ENCODE measurements around the gene ACER3. TPM values are rescaled to one million over a fixed set of nuclear protein-coding genes. Genes with fewer than 3 reads are reported as not detected.
A peak's percentile ranks its signal among the peaks of the same experiment; 100 is the strongest.

Gene ACER3
- total and polyA plus RNA-seq, 7 donors = 5.6 to 13.2 (median 9.4) TPM

- Histone ChIP-seq H3K27ac (peak overlapping the region in 1 of 4 donors; percentile 11), H3K9me3 (no peaks in the 10 kb centered on the region), H3K4me3 (no peak overlapping the region), H3K4me1 (peaks cover 0 to 11% (median 6%) of the 10 kb centered on the region in 4 donors), H3K27me3 (peaks cover 0 to 19% (median 17%) of the 10 kb centered on the region in 3 donors), H3K36me3 (no peaks in the 10 kb centered on the region)
- no peak for DNase-seq
- TF ChIP-seq POLR2AphosphoS5 (IDR thresholded peaks at IDR 0.05) = no peak
- TF ChIP-seq EP300 (IDR thresholded peaks at IDR 0.05) = no peak
- no peak for TF ChIP-seq POLR2A (IDR thresholded peaks at IDR 0.05)
- TF ChIP-seq CTCF (IDR thresholded peaks at IDR 0.05) = no peak
- 20 to 63% methylated on average over 6 of the region's 6 CpGs for WGBS, 2 donors
- intact Hi-C loops (cut with DNase I) = loop anchor here (5.0 kb wide), 1 partner anchor 498 kb away; no protein-coding TSS in a partner anchor
Measured at GRCh38 chr11:77049026-77049425, 188.3 kb downstream of the ACER3 start.

GRCh38 chr11:77051511-77051910 is 190.8 kb downstream of the ACER3 start:
- no peak for TF ChIP-seq CTCF (IDR thresholded peaks at IDR 0.05)
- no peak for TF ChIP-seq POLR2A (IDR thresholded peaks at IDR 0.05)
- TF ChIP-seq EP300 (IDR thresholded peaks at IDR 0.05) = no peak
- TF ChIP-seq POLR2AphosphoS5 (IDR thresholded peaks at IDR 0.05) = no peak
- intact Hi-C loops (cut with DNase I) = no loop called here
- 85 to 92% methylated on average over 3 of the region's 3 CpGs for WGBS, 2 donors

GRCh38 chr11:77052518-77052917 is 191.8 kb downstream of the ACER3 start:
- peaks cover 3 to 9% (median 8%) of the 10 kb centered on the region in 4 donors for H3K9me3 ChIP-seq
- no peak overlapping the region for H3K27ac ChIP-seq
- H3K36me3 ChIP-seq = no peaks in the 10 kb centered on the region
- TF ChIP-seq CTCF (IDR thresholded peaks at IDR 0.05) (no peak), POLR2AphosphoS5 (IDR thresholded peaks at IDR 0.05) (no peak), POLR2A (IDR thresholded peaks at IDR 0.05) (no peak), EP300 (IDR thresholded peaks at IDR 0.05) (no peak)
- WGBS, 2 donors = 91 to 92% methylated on average over 7 of the region's 7 CpGs
- no peak for DNase-seq
- intact Hi-C loops (cut with DNase I) = no loop called here
- H3K4me1 ChIP-seq = no peaks in the 10 kb centered on the region
- H3K4me3 ChIP-seq = no peak overlapping the region
- H3K27me3 ChIP-seq = no peaks in the 10 kb centered on the region

More at GRCh38 chr11:77051511-77051910, 190.8 kb downstream of the ACER3 start:
- H3K27ac ChIP-seq = no peak overlapping the region
- H3K27me3 ChIP-seq = no peaks in the 10 kb centered on the region
- no peaks in the 10 kb centered on the region for H3K36me3 ChIP-seq
- H3K4me1 ChIP-seq = peaks cover 0 to 4% (median 0%) of the 10 kb centered on the region in 4 donors
- no peak for DNase-seq
- no peak overlapping the region for H3K4me3 ChIP-seq
- peaks cover under 1 to 6% (median 4%) of the 10 kb centered on the region in 4 donors for H3K9me3 ChIP-seq

DNA sequence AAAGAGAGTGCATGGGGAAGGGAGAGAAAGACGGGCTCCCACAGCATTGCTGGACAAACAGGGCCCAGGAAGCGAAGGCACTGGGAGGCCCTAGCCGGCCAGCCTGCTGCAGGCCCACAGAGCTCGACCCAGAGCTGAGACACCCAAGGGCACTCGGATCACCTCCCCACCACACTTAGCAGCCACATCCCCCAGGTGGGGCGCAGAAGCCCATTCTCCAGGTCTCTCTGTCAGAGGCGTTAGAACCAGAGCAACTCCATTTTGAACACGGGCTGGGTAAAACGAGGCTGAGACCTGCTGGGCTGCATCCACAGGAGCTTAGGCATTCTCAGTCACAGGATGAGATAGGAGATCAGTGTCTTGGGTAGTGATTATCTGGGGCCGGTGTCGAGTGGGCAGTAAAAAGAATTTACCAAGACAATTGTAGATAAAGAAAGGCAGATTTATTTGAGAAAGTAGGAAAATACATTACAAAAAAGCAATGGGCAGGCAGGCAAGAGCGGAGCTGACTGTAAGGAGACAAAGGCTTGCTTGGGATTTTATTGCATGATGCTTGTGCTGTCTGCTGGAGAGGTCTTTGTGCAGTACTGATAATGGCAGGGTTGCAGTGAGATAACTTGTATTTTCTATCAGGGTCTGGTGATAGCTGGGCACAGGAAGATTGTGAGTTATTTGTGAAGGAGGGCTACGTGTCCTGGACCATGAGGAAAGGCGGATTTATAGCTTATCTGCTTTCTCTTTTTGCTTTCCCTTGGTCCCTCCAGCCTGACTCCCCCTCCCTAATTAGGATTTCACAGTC is 192.7 kb downstream of the ACER3 start:
- Histone ChIP-seq H3K27ac (no peak overlapping the region), H3K9me3 (peaks cover 3 to 9% (median 8%) of the 10 kb centered on the region in 4 donors), H3K36me3 (no peaks in the 10 kb centered on the region), H3K27me3 (no peaks in the 10 kb centered on the region), H3K4me1 (no peaks in the 10 kb centered on the region), H3K4me3 (no peak overlapping the region)
- DNase-seq = no peak
- TF ChIP-seq EP300 (IDR thresholded peaks at IDR 0.05) = no peak
- TF ChIP-seq POLR2AphosphoS5 (IDR thresholded peaks at IDR 0.05) = no peak
- TF ChIP-seq POLR2A (IDR thresholded peaks at IDR 0.05) = no peak
- no peak for TF ChIP-seq CTCF (IDR thresholded peaks at IDR 0.05)
- intact Hi-C loops (cut with DNase I) = no loop called here
- 90 to 94% methylated on average over 14 of the region's 14 CpGs for WGBS, 2 donors

All from sigmoid colon (tissue), 7 donors.